Ovary (tissue), 9 donors: ENCODE measurements around the gene MAGEC1. TPM values are rescaled to one million over a fixed set of nuclear protein-coding genes. Genes with fewer than 3 reads are reported as not detected.

Experiments
- DNase-seq, 5 donors: peaks; one replicate each; pipeline ENCODE4 v3.0.0-alpha.2; 2019 to 2020
- H3K27ac ChIP-seq, 2 donors: fragments of 200-600 bp; one replicate each; pipeline versions ENCODE4 v1.5.1 to v1.8.0; 2019 to 2022
- H3K27me3 ChIP-seq: fragments of 200-600 bp; one replicate; pipeline ENCODE4 v1.8.0; 2022
- H3K36me3 ChIP-seq: fragments of 200-600 bp; sonication (generic); one replicate; pipeline ENCODE4 v1.5.1; 2019
- H3K4me1 ChIP-seq: one replicate; pipeline ENCODE4 v1.8.1; 2013; ENCODE audit warnings: mild to moderate bottlenecking, moderate library complexity; ENCODE audit not compliant: insufficient read depth
- H3K4me3 ChIP-seq: fragments of 200-600 bp; sonication (generic); one replicate; pipeline ENCODE4 v1.5.1; 2017
- H3K9me3 ChIP-seq, 2 donors: fragments of 200-600 bp in 1 of 2; sonication (generic) in 1 of 2; one replicate each; pipeline versions ENCODE4 v1.5.1 to v1.8.1; 2013 to 2019; ENCODE audit warnings: mild to moderate bottlenecking in 1 of 2, moderate library complexity in 1 of 2
- CTCF ChIP-seq, 3 donors: fragments of 450-650 bp in 2 of 3; fragments of 200-600 bp in 1 of 3; IDR thresholded peaks; one replicate each; pipeline versions ENCODE4 v1.5.1 to v1.8.0; 2016 to 2022; ENCODE audit warnings: antibody characterized with exemption in 3 of 3, mild to moderate bottlenecking in 1 of 3
- EP300 ChIP-seq: sonication (generic); formaldehyde crosslinking; IDR thresholded peaks from one replicate; pipeline ENCODE4 v1.6.1; 2017; ENCODE audit warnings: antibody characterized with exemption
- POLR2A ChIP-seq: fragments of 450-650 bp; IDR thresholded peaks from one replicate; pipeline ENCODE4 v1.6.1; 2017; ENCODE audit warnings: antibody characterized with exemption, mild to moderate bottlenecking, moderate library complexity
- WGBS, 3 donors: extraction: QIAGEN DNeasy Blood & Tissue Kit in 1 of 3; methylation state at CpG; one replicate each; pipeline versions ENCODE4 v1.1.5 to v1.1.7; 2013 to 2017; 5-methylcytosine and 5-hydroxymethylcytosine counted together
- intact Hi-C, 4 donors: fragments of 100-400 bp; cut with DNase I; formaldehyde crosslinking; loops; one replicate each; pipeline versions ENCODE4 v1.11.0 to v1.15.1; 2022 to 2023
- polyA plus RNA-seq, 2 donors: library from polyadenylated mRNA; stranded (reverse); fragments of 200-250 nt in 1 of 2; fragments of 350-450 nt in 1 of 2; fragmentation: Illumina TruSeq in 1 of 2; extraction: RNeasy Lipid Tissue Mini Kit (QIAGEN cat#74804) in 1 of 2; gene quantifications; one replicate each; pipeline ENCODE4 v1.2.3, GENCODE V29; 2013 to 2014
- total RNA-seq, 7 donors: library from RNA; depleted of rRNA in 2 of 7; stranded (reverse); fragments of >200 nt in 2 of 7; fragmentation: NEBNext Ultra II Directional in 3 of 7; extraction: Animal tissue kit (Norgen Biotek cat#: 25700) in 3 of 7; gene quantifications; one replicate each; pipeline versions ENCODE4 v1.1.0 to v1.2.4, GENCODE V29; 2016 to 2023
- donor health status: DM: no; HTN: no; CAD: no; lungs with moderate emphysema.
- donor health status: DM: no; HTN: no; CAD: no.
- donor health status: Bipolar disorder and iron deficiency.
- donor health status: DM: yes; HTN: yes; CAD: no.
- donor health status: DM: no; HTN: no; CAD: no.
- donor health status: DM: yes; HTN: yes; CAD: no.

The MAGEC1 gene
- total and polyA plus RNA-seq, 9 donors, result 0.05 TPM; not detected in 8

DNA sequence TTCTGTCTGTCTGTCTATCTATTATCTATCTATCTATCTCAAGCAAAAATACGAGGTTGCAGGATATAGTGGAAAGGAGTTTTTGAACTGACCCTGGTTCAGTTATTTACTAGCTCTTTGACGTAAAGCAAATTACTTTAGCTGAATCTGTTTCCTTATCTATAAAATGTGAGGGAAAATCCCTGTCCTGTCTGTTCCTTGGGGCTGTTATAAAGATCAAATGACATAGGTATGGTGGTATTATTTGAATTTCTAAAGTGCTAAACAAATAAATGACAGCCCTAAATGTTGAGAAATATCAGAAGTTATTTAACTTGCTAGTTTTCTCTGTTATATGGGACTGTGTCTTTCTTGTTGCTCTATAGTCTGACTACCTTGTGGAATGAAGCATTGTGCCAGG lies 55.0 kb downstream of the MAGEC1 start:
- Histone ChIP-seq H3K27ac (no peak overlapping the region), H3K4me3 (no peak overlapping the region), H3K27me3 (no peaks in the 10 kb centered on the region), H3K4me1 (no peaks in the 10 kb centered on the region), H3K9me3 (no peaks in the 10 kb centered on the region), H3K36me3 (no peaks in the 10 kb centered on the region)
- intact Hi-C loops, result no loop called here
- no peak for DNase-seq
- TF ChIP-seq POLR2A, result no peak
- no peak for TF ChIP-seq CTCF (IDR thresholded peaks at IDR 0.05)
- no peak for TF ChIP-seq EP300
- WGBS, 3 donors, result 53 to 62% (median 60%) methylated on average over 2 of the region's 2 CpGs

Other genes starting within 250 kb of the MAGEC1 start
- gene SPANXD, start 205.2 kb upstream of the MAGEC1 start, total RNA-seq, result not detected
- not detected for gene SPANXD, start 205.2 kb upstream of the MAGEC1 start, polyA plus RNA-seq
- under 1 TPM in 1 of 7 donors, not detected in 6; 0.69 TPM for gene MAGEC3, start 65.6 kb upstream of the MAGEC1 start, total RNA-seq
- gene MAGEC3, start 65.6 kb upstream of the MAGEC1 start, polyA plus RNA-seq, result under 1 TPM in 1 of 2 donors, not detected in 1; 0.32 TPM